ENCODE data around the gene UNC5A.

GRCh38 chr5:176825957-176826356, 15.6 kb downstream of the UNC5A start:
- TF ChIP-seq YY1 (IDR thresholded peaks at IDR 0.05; ENCODE audit: low read depth) (no peak), CTCF (IDR thresholded peaks at IDR 0.05) (no peak), GATA2 (CRISPR knock-in tag; IDR thresholded peaks at IDR 0.05) (no peak), TAF1 (IDR thresholded peaks at IDR 0.05; ENCODE audit: borderline replicate concordance, low read depth, low read length) (no peak)
